GM10248 (cell line): ENCODE measurements around the gene NLGN1.

Experiments used
- CTCF ChIA-PET: fragments of 300-600 bp; sonication (Branson Sonifier 250); formaldehyde crosslinking; extraction: SDS; loops from one replicate; lab custom pipeline; 2021; ENCODE audit warnings: antibody characterized with exemption; lab: Yijun Ruan, JAX
- POLR2A ChIA-PET: fragments of 350-650 bp; sonication (Branson Sonifier 250); formaldehyde crosslinking; extraction: SDS; loops from one replicate; lab custom pipeline; 2020; ENCODE audit warnings: antibody characterized with exemption; lab: Yijun Ruan, JAX
- DNase-seq: peaks from one replicate; pipeline ENCODE4 v3.0.0; 2012; ENCODE audit errors: extremely low spot score
- CTCF ChIP-seq: IDR thresholded peaks from 2 replicates; pipeline ENCODE4 v1.5.1; 2012; ENCODE audit warnings: mild to moderate bottlenecking, low read depth; ENCODE audit errors: extremely low read depth, missing control alignments, control extremely low read depth

The NLGN1 gene

GRCh38 chr3:173780067-173780466 lies 382.5 kb downstream of the NLGN1 start:
- no peak for TF ChIP-seq CTCF
- POLR2A ChIA-PET: no interaction called here
- CTCF ChIA-PET: no interaction called here
- DNase-seq: no peak

GRCh38 chr3:173785004-173785403 lies 387.5 kb downstream of the NLGN1 start:
- ChIA-PET POLR2A (no interaction called here), CTCF (no interaction called here)
- no peak for TF ChIP-seq CTCF
- DNase-seq: no peak

- CTCF ChIA-PET: no interaction called here
- DNase-seq: no peak
- POLR2A ChIA-PET: no interaction called here
- no peak for TF ChIP-seq CTCF
Observed at GRCh38 chr3:173789530-173790162, 392.1 kb downstream of the NLGN1 start.

GRCh38 chr3:173793963-173794362 lies 396.4 kb downstream of the NLGN1 start:
- no peak for DNase-seq
- POLR2A ChIA-PET: no interaction called here
- CTCF ChIA-PET: no interaction called here
- no peak for TF ChIP-seq CTCF

GRCh38 chr3:173796405-173796804 lies 398.9 kb downstream of the NLGN1 start:
- no peak for DNase-seq
- no peak for TF ChIP-seq CTCF
- POLR2A ChIA-PET: no interaction called here
- CTCF ChIA-PET: no interaction called here

- no peak for TF ChIP-seq CTCF
- no peak for DNase-seq
- CTCF ChIA-PET: no interaction called here
- POLR2A ChIA-PET: no interaction called here
Observed at GRCh38 chr3:173796890-173797289, 399.3 kb downstream of the NLGN1 start.
